ENCODE results near the gene DDX25.
"Not testable (repeated sequence)": the region's sequence is repeated elsewhere in the genome, so short reads cannot be mapped to it uniquely, and the experiment has no call there.

- TF ChIP-seq, protein P1, sequence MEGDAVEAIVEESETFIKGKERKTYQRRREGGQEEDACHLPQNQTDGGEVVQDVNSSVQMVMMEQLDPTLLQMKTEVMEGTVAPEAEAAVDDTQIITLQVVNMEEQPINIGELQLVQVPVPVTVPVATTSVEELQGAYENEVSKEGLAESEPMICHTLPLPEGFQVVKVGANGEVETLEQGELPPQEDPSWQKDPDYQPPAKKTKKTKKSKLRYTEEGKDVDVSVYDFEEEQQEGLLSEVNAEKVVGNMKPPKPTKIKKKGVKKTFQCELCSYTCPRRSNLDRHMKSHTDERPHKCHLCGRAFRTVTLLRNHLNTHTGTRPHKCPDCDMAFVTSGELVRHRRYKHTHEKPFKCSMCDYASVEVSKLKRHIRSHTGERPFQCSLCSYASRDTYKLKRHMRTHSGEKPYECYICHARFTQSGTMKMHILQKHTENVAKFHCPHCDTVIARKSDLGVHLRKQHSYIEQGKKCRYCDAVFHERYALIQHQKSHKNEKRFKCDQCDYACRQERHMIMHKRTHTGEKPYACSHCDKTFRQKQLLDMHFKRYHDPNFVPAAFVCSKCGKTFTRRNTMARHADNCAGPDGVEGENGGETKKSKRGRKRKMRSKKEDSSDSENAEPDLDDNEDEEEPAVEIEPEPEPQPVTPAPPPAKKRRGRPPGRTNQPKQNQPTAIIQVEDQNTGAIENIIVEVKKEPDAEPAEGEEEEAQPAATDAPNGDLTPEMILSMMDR (conservative IDR thresholded peaks at IDR 0.05; ENCODE audit: low read depth, low read length): not testable (repeated sequence)
- not testable (repeated sequence) for TF ChIP-seq RFX5 (IDR thresholded peaks at IDR 0.05; ENCODE audit: low read depth, low read length); POLR2A (IDR thresholded peaks at IDR 0.05; ENCODE audit: low read depth, low read length); MAFK (IDR thresholded peaks at IDR 0.05; ENCODE audit: low read depth, low read length); RCOR1 (IDR thresholded peaks at IDR 0.05; ENCODE audit: insufficient replicate concordance, low read length); CEBPB (IDR thresholded peaks at IDR 0.05; ENCODE audit: low read depth, low read length); RAD21 (IDR thresholded peaks at IDR 0.05; ENCODE audit: low read length); MXI1 (IDR thresholded peaks at IDR 0.05; ENCODE audit: borderline replicate concordance, low read depth, low read length); BHLHE40 (IDR thresholded peaks at IDR 0.05; ENCODE audit: low read depth, low read length)
Measured at GRCh38 chr11:125857670-125858069, 46.6 kb upstream of the DDX25 start.

Measured in IMR-90 (cell line).